ENCODE data around the gene STOML1. TPM values are rescaled to one million over a fixed set of nuclear protein-coding genes. Genes with fewer than 3 reads are reported as not detected.

STOML1 gene
- total RNA-seq, 1 experiment from 2014 or later = 2.5 TPM

- Histone ChIP-seq H3K56ac (ENCODE audit: insufficient read length, low read depth, low read length) (no peak overlapping the region), H2BK120ac (ENCODE audit: low read depth, low read length, poor library complexity, severe bottlenecking) (no peak overlapping the region), H2BK5ac (ENCODE audit: insufficient read length, low read length) (no peak overlapping the region), H2AK5ac (ENCODE audit: insufficient read length, low read length) (no peak overlapping the region), H3K18ac (ENCODE audit: insufficient read length, low read depth, low read length) (peak overlapping the region; percentile 31), H3K79me2 (ENCODE audit: insufficient read depth, low read length) (no peaks in the 10 kb centered on the region), H3K23me2 (ENCODE audit: insufficient read length, low read depth, low read length, poor library complexity, severe bottlenecking) (no peaks in the 10 kb centered on the region), H4K20me1 (ENCODE audit: control insufficient read depth, insufficient read depth, insufficient read length) (no peaks in the 10 kb centered on the region), H3K79me1 (ENCODE audit: insufficient read depth, low read depth, low read length, poor library complexity, severe bottlenecking) (no peaks in the 10 kb centered on the region), H2AFZ (ENCODE audit: low read length) (peak overlapping the region; percentile 37), H3K9me3 (ENCODE audit: control insufficient read depth, low read depth, low read length) (no peaks in the 10 kb centered on the region), H3K14ac (ENCODE audit: insufficient read depth, low read length) (peak overlapping the region; percentile 55; the same call in 1 of the 2 replicates), H3K4me2 (ENCODE audit: insufficient read depth, insufficient read length, low read length) (peak overlapping the region; percentile 2), H3K27ac (ENCODE audit: insufficient read length, low read depth, low read length) (no peak overlapping the region), H3K4ac (ENCODE audit: low read depth, low read length) (no peak overlapping the region), H2BK15ac (ENCODE audit: low read depth, low read length) (no peak overlapping the region), H3K9ac (ENCODE audit: extremely low read depth, insufficient read length, low read length) (no peak overlapping the region), H4K8ac (replicated peaks; ENCODE audit: insufficient read length, low read depth, low read length) (no peak overlapping the region), H2BK20ac (ENCODE audit: low read depth, low read length, poor library complexity, severe bottlenecking) (no peak overlapping the region), H2BK12ac (ENCODE audit: insufficient read length, low read depth, low read length) (no peak overlapping the region), H3K4me1 (ENCODE audit: insufficient read depth, low read length) (peaks cover 4% of the 10 kb centered on the region; the same call in 1 of the 2 replicates), H3K27me3 (ENCODE audit: insufficient read depth, low read length) (no peaks in the 10 kb centered on the region), H3T11ph (ENCODE audit: low read length) (no peak overlapping the region), H4K5ac (ENCODE audit: insufficient read length, low read depth, low read length) (no peak overlapping the region), H3K23ac (ENCODE audit: insufficient read length, low read depth, low read length) (no peak overlapping the region), H4K91ac (ENCODE audit: insufficient read length, low read depth, low read length) (no peak overlapping the region)
- DNase-seq = peak; percentile 94
- peak; percentile 97 for TF ChIP-seq CTCF (conservative IDR thresholded peaks at IDR 0.05)
- H3K9me3 Mint-ChIP-seq = no peaks in the 10 kb centered on the region
- WGBS (ENCODE audit: extremely low coverage, insufficient read length, low lambda C conversion rate) = no CpG with 5 or more reads among the region's 11 CpGs
- H3K4me3 Mint-ChIP-seq = peak overlapping the region in 1 of 2 experiments; percentile 48; a peak in 3 of 5 replicates
- H3K4me1 Mint-ChIP-seq = peaks cover 24 to 39% of the 10 kb centered on the region in 2 experiments
- peaks cover 4% of the 10 kb centered on the region for H3K27me3 Mint-ChIP-seq (ENCODE audit: low read depth)
- no peaks in the 10 kb centered on the region for H3K36me3 Mint-ChIP-seq (ENCODE audit: insufficient read depth in 1 of 3, low read depth in 3 of 3)
- H3K27ac Mint-ChIP-seq = peak overlapping the region in 2 of 3 experiments; percentile 62 to 64; a peak in 3 of 7 replicates
Observed at GRCh38 chr15:73964736-73965093, 27.4 kb downstream of the STOML1 start.

All from H9 (cell line).